ENCODE data around the gene CHEK1.
"Not testable (repeated sequence)": the region's sequence is repeated elsewhere in the genome, so short reads cannot be mapped to it uniquely, and the experiment has no call there.

Gene CHEK1

DNA sequence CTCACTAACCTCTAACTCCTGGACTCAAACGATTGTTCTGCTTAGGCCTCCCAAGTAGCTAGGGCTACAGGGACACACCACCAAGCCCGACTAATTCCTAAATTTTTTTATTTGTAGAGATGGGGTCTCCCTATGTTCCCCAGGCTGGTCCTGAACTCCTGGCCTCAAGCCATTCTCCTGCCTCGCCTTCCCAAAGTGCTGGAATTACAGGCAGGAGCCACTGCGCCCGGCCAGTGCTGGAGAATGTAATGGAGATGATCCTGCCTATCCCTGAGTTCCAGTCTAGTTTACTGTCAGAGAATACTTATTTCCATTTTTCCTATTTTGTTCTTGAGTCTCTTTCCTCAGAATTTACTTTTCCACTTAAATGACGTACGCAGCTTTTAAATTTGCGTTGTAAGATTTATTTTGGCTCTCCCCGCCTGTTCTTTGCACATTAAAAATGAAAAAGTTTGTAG is at the start of gene CHEK1:
Gene CHEK1, plus strand, starts transcription at position 408 of the 458 bp plus-strand sequence. CDS start 1,606 bp downstream, outside the sequence.
- DNase-seq (ENCODE audit: extremely low read depth in 1 of 2, low read depth in 1 of 2): no peak

- not testable (repeated sequence) for DNase-seq (ENCODE audit: extremely low read depth in 1 of 2, low read depth in 1 of 2)
Observed at GRCh38 chr11:125577181-125577580, 47.8 kb upstream of the CHEK1 start.

GRCh38 chr11:125578783-125579182 is 46.2 kb upstream of the CHEK1 start:
- DNase-seq (ENCODE audit: extremely low read depth in 1 of 2, low read depth in 1 of 2): no peak

GRCh38 chr11:125579811-125580210 is 45.2 kb upstream of the CHEK1 start:
- DNase-seq (ENCODE audit: extremely low read depth in 1 of 2, low read depth in 1 of 2): no peak

DNA sequence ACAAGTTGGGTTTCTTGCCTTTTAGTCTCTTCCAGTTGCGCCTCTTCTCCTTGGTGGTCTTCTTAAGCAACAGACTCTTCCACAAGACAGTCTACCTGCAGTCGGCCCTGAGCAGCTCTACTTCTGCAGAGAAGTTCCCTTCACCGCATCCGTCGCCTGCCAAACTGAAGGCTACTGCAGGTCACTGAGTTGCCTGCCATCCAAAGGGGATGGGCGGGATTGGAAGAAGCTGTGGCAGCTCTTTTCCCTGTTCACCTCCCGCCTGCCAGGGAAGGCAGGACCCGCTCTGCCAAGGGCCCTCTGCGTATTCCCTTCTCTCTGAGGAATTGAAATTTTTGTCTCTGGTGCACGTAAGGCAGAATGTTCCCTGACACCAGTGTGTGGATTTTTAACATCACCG is 41.5 kb upstream of the CHEK1 start:
- DNase-seq (ENCODE audit: extremely low read depth in 1 of 2, low read depth in 1 of 2): no peak

DNA sequence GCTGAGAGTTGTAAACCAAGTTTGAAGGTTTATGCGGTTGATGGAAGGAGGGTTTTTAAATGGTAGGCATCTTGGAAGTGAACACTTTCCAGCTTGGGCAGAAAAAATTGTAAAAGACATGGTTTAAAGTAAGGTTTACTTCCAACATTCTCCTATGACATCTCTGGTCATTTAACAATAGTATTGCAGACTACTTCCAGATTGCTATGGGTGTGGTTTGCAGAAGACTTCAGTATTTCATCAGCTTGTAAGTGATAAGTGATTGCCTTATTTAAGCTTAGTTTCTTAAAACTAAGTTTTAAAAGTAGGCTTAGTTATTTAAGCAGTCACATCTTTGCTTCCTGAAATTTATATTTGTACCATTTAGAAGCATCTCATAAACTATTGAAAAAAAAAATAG is 39.5 kb upstream of the CHEK1 start:
- no peak for DNase-seq (ENCODE audit: extremely low read depth in 1 of 2, low read depth in 1 of 2)

GRCh38 chr11:125586623-125587022 is 38.3 kb upstream of the CHEK1 start:
- no peak for DNase-seq (ENCODE audit: extremely low read depth in 1 of 2, low read depth in 1 of 2)

- no peak for DNase-seq (ENCODE audit: extremely low read depth in 1 of 2, low read depth in 1 of 2)
Observed at GRCh38 chr11:125587480-125587879, 37.5 kb upstream of the CHEK1 start.

DNA sequence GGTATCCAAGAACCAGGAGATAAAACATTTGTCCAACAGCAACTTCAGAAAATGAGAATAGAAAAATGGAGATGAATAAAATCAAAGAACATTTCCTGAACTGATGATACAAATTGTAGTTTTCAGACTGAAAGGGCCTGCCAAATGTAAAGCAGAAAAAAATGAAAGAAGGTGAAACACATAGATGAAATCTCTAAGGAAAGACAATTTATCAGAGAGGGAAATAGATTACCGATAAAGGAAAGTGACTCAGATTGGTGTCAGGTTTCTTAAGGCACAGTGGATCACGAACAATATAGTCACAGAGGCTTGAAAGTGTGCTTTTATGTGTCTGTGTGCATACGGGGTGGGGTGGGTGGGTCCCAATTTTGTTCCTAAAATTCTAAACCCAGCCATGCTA is 36.5 kb upstream of the CHEK1 start:
- no peak for DNase-seq (ENCODE audit: extremely low read depth in 1 of 2, low read depth in 1 of 2)

GRCh38 chr11:125591649-125592304 is 33.2 kb upstream of the CHEK1 start:
- DNase-seq (ENCODE audit: extremely low read depth in 1 of 2, low read depth in 1 of 2): peak; percentile 3 to 5

DNA sequence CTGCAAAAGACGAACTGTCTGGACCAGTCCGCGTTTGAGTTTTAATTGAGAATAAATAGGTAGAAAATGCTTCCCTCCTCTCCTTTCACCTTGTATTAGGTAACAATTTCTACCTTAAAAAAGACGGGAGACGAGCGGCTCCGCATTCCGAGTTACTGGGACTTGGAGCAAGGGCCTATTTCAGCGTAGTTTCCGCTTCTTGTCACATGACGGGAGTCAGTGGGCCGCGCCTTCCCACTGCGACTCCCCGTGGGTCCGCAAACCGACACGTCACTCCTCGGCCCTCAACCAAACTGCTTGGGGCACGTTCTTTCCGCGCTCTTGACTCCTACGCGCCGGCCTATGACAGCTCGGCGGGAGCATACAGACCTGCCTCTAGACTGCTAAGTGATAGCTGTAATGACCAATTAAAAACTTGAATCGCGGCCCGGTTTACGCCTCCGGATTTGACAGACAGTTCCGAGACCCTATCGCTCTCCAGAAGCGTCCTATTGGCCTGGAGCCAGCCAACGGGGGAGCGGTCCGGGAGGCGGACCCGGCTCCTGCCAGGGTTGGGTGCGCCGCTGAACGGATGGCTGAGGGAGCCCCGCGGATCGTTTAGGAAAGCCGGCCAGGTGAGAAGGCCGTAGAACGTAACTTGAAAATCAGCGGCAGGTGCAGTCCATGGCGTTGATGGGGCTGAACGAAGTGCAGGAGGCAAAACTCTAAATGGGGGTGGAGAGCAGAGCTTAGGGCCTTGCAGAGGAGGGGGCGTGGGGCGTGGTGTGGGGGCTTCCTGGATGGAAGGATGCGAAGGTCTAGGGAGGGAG is 32.5 kb upstream of the CHEK1 start, which contains the start of gene STT3A:
Gene STT3A, plus strand, starts transcription at position 548 of the 809 bp plus-strand sequence. CDS start 3,064 bp downstream, outside the sequence.
- DNase-seq (ENCODE audit: extremely low read depth in 1 of 2, low read depth in 1 of 2): peak; percentile 93 to 97

GRCh38 chr11:125593114-125593820 is 31.7 kb upstream of the CHEK1 start:
- peak in 1 of 2 donors; percentile 7 for DNase-seq (ENCODE audit: extremely low read depth in 1 of 2, low read depth in 1 of 2)

- no peak for DNase-seq (ENCODE audit: extremely low read depth in 1 of 2, low read depth in 1 of 2)
Observed at GRCh38 chr11:125594958-125595357, 30.0 kb upstream of the CHEK1 start.

GRCh38 chr11:125600663-125601062 is 24.3 kb upstream of the CHEK1 start:
- DNase-seq (ENCODE audit: extremely low read depth in 1 of 2, low read depth in 1 of 2): no peak

DNA sequence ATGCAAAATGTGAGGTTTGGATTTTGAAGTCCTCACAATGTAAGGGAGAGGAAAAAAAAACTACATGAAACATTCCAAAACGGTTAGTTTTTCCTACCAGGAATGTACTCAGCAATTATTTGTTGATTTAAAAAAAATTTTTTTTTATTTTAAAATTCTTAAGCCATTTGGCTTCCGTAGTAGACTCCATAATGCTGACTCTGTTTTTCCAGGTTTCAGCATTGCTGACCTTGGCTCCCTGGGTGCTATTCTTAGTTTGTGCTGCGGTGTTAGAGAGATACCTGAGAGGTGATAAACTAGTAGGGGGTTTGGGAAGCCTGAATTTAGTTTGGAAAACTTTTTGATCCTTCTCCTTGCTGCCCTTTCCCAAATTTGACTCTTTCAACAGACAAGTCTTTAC is 21.8 kb upstream of the CHEK1 start:
- no peak for DNase-seq (ENCODE audit: extremely low read depth in 1 of 2, low read depth in 1 of 2)

- DNase-seq (ENCODE audit: extremely low read depth in 1 of 2, low read depth in 1 of 2): no peak
Observed at GRCh38 chr11:125605417-125605816, 19.5 kb upstream of the CHEK1 start.

DNA sequence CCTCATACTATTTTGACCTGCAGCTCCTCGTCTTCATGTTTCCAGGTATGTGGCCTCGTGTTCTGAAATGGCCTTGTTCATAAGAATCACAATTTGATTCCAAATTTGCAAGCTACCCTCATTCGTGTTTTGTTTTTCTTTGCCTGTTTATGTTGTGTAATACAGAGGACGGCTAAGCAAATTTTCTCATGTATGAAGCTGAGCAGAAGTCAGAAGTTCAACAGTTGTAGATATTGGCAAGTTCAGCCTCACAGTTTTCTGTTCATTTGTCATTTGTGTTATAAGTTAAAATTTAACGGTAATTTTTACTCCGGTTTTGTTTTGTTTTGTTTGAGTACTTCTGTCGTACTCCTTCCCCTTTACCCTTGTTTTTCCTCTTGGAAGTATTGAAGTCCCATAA is 15.4 kb upstream of the CHEK1 start:
- DNase-seq (ENCODE audit: extremely low read depth in 1 of 2, low read depth in 1 of 2): no peak

DNA sequence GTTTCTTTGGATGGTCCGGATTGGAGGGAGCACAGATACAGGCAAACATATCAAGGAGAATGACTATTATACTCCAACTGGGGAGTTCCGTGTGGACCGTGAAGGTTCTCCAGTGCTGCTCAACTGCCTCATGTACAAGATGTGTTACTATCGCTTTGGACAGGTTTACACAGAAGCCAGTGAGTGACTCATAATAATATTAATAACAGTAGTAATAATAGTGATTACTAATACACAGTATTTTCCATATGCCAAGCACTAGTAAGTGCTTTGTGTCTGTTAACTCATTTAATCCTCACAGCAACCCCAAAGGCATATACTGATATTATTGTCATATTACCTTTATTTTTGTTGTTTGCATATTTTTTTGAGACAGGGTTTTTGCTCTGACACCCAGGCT is 6.6 kb upstream of the CHEK1 start:
- no peak for DNase-seq (ENCODE audit: extremely low read depth in 1 of 2, low read depth in 1 of 2)

- DNase-seq (ENCODE audit: extremely low read depth in 1 of 2, low read depth in 1 of 2): no peak
Observed at GRCh38 chr11:125621995-125622394, 3.0 kb upstream of the CHEK1 start.

GRCh38 chr11:125623064-125623463 is 1.9 kb upstream of the CHEK1 start:
- no peak for DNase-seq (ENCODE audit: extremely low read depth in 1 of 2, low read depth in 1 of 2)

DNA sequence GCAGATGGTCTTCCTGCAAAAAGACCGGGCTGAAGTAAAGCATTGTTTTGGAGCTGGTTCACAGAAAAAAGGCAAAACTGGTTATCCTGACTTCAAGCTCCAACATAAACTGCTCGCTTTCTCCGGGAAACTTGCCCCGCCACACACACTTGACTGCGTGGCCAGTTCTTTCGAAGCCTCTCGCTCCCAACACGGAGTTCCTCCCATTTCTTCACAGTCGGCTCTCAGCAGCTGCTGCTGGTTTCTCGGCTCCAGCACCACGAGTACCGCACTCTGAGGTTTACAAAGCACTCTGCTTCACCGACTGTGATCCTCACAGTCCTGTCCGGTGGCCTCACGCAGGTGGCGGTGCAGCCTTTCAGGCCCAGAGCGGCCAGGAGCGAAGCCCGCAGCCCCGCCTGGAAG is 264 bp downstream of the CHEK1 start:
- no peak for DNase-seq (ENCODE audit: extremely low read depth in 1 of 2, low read depth in 1 of 2)
